Heart left ventricle (tissue), 16 donors: ENCODE data around the gene WDPCP. TPM values are rescaled to one million over a fixed set of nuclear protein-coding genes. Genes with fewer than 3 reads are reported as not detected.
"Not testable (repeated sequence)": the region's sequence is repeated elsewhere in the genome, so short reads cannot be mapped to it uniquely, and the experiment has no call there.

Experiments used
- ATAC-seq, 4 donors: fragments of 200-7000 bp; cut with Tn5 transposase; one replicate each; pipeline ENCODE4 v1.9.1; 2020 to 2022; ENCODE audit warnings: moderate library complexity in 4 of 4, mild to moderate bottlenecking in 3 of 4, moderate number of reproducible peaks in 1 of 4
- DNase-seq, 5 donors: peaks; one replicate each; pipeline ENCODE4 v3.0.0-alpha.2; 2020
- H3K27ac ChIP-seq, 12 donors: fragments of 200-600 bp; sonication (generic) in 4 of 12; one replicate each; pipeline versions ENCODE4 v1.5.0 to v1.8.0; 2016 to 2022; ENCODE audit warnings: mild to moderate bottlenecking in 2 of 12
- H3K27me3 ChIP-seq, 9 donors: fragments of 200-600 bp; sonication (generic) in 2 of 9; one replicate each; pipeline versions ENCODE4 v1.5.1 to v1.8.0; 2016 to 2022; ENCODE audit warnings: mild to moderate bottlenecking in 3 of 9
- H3K36me3 ChIP-seq, 9 donors: fragments of 200-600 bp; sonication (generic) in 2 of 9; one replicate each; pipeline versions ENCODE4 v1.5.0 to v1.8.0; 2018 to 2022; ENCODE audit warnings: mild to moderate bottlenecking in 2 of 9
- H3K4me1 ChIP-seq, 12 donors: fragments of 200-600 bp; sonication (generic) in 4 of 12; one replicate each; pipeline versions ENCODE4 v1.5.0 to v1.8.0; 2016 to 2022; ENCODE audit warnings: mild to moderate bottlenecking in 3 of 12
- H3K4me3 ChIP-seq, 12 donors: fragments of 200-600 bp; sonication (generic) in 4 of 12; one replicate each; pipeline versions ENCODE4 v1.5.0 to v1.8.0; 2017 to 2022; ENCODE audit warnings: mild to moderate bottlenecking in 9 of 12, moderate library complexity in 4 of 12
- H3K9me3 ChIP-seq, 12 donors: fragments of 200-600 bp; sonication (generic) in 4 of 12; one replicate each; pipeline versions ENCODE4 v1.5.0 to v1.8.0; 2016 to 2022; ENCODE audit warnings: mild to moderate bottlenecking in 1 of 12
- CTCF ChIP-seq, 12 donors: fragments of 200-600 bp; sonication (generic) in 4 of 12; IDR thresholded peaks; one replicate each; pipeline versions ENCODE4 v1.5.0 to v1.8.0; 2018 to 2022; ENCODE audit warnings: antibody characterized with exemption in 12 of 12, mild to moderate bottlenecking in 5 of 12
- POLR2A ChIP-seq, 2 donors: fragments of 450-650 bp; IDR thresholded peaks; one replicate each; pipeline ENCODE4 v1.6.1; 2017; ENCODE audit warnings: antibody characterized with exemption in 2 of 2, mild to moderate bottlenecking in 2 of 2, moderate library complexity in 2 of 2
- WGBS, 4 donors: extraction: QIAGEN DNeasy Blood & Tissue Kit in 2 of 4; methylation state at CpG; one replicate each; pipeline versions ENCODE4 v1.1.5 to v1.1.7; 2013 to 2018; 5-methylcytosine and 5-hydroxymethylcytosine counted together
- intact Hi-C, 10 donors: fragments of 100-400 bp; cut with DNase I; formaldehyde crosslinking; loops; one replicate each; pipeline versions ENCODE4 v1.11.1 to v1.14.2; 2022
- polyA plus RNA-seq, 2 donors: library from polyadenylated mRNA; stranded (reverse); fragments of 200-250 nt; gene quantifications; one replicate each; pipeline ENCODE4 v1.2.3, GENCODE V29; 2013
- total RNA-seq, 9 donors: library from RNA; depleted of rRNA in 2 of 9; stranded (reverse); fragments of >200 nt in 2 of 9; fragmentation: NEBNext Ultra II Directional in 3 of 9; extraction: Animal tissue kit (Norgen Biotek cat#: 25700) in 3 of 9; gene quantifications; one replicate each; pipeline versions ENCODE4 v1.1.0 to v1.2.4, GENCODE V29; 2016 to 2023
- donor health status: ischemic (EF 13 %, LVEDD 7.1; RV severe dilation, severe dysfunction).
- donor health status: healthy with polysubstance abuse.
- donor health status: DM: no; HTN: yes; CAD: no.
- donor health status: DM: no; HTN: no; CAD: no.
- donor health status: ischemic (EF 25% LVEDD 6.9; RV normal size, moderate dysfunction).
- donor health status: ischemic (EF 25% LVEDD 5.7; RV mildly dilated, moderate dysfunction).
- donor health status: healthy.
- donor health status: DM: yes; HTN: yes; CAD: no.
- donor health status: ischemic (EF 35%, LVEDD 5.7; RV mildly dilated, moderate dysfunction).
- donor health status: nonischemic (EF 11% LVEDD 7.7; RV severe dilation, severe dysfunction).
- donor health status: DM: yes; HTN: yes; CAD: no.
- donor health status: PGD.
- donor health status: ischemic (EF 29% LVEDD 5.4; RV normal size, mild dysfunction).
- donor health status: nonischemic (EF 23%, LVEDD 6.1; RV moderate dilation, normal function).

Gene WDPCP
- total and polyA plus RNA-seq, 11 donors = 3.2 to 32.2 (median 16.5) TPM

GRCh38 chr2:63610525-63610924 is 22.2 kb upstream of the WDPCP start:
- ATAC-seq = no peak
- Histone ChIP-seq H3K4me1 (peaks cover 0 to 7% (median 0%) of the 10 kb centered on the region in 12 donors), H3K4me3 (no peak overlapping the region), H3K27ac (no peak overlapping the region), H3K27me3 (no peaks in the 10 kb centered on the region), H3K9me3 (no peaks in the 10 kb centered on the region), H3K36me3 (peaks cover 0 to 33% (median 23%) of the 10 kb centered on the region in 9 donors)
- no peak for DNase-seq
- 97 to 98% (median 98%) methylated on average over 4 of the region's 4 CpGs for WGBS, 4 donors
- intact Hi-C loops = no loop called here
- no peak for TF ChIP-seq CTCF (IDR thresholded peaks at IDR 0.05)
- no peak for TF ChIP-seq POLR2A (IDR thresholded peaks at IDR 0.05)

GRCh38 chr2:63608865-63609264 is 20.6 kb upstream of the WDPCP start:
- DNase-seq, H3K4me3 ChIP-seq, H3K4me1 ChIP-seq, H3K9me3 ChIP-seq, H3K27ac ChIP-seq, ATAC-seq, H3K27me3 ChIP-seq, intact Hi-C loops: not testable (repeated sequence)
- peaks cover 3 to 49% (median 39%) of the 10 kb centered on the region in 9 donors for H3K36me3 ChIP-seq
- WGBS, 4 donors = 58 to 76% (median 65%) methylated on average over 8 of the region's 8 CpGs

GRCh38 chr2:63604666-63605065 is 16.4 kb upstream of the WDPCP start:
- DNase-seq (no peak), ATAC-seq (no peak)
- Histone ChIP-seq H3K36me3 (peaks cover 3 to 91% (median 81%) of the 10 kb centered on the region in 9 donors), H3K4me1 (peaks cover 0 to 15% (median 1%) of the 10 kb centered on the region in 12 donors), H3K27ac (no peak overlapping the region), H3K27me3 (no peaks in the 10 kb centered on the region), H3K9me3 (no peaks in the 10 kb centered on the region), H3K4me3 (no peak overlapping the region)
- 75 to 83% (median 82%) methylated on average over 4 of the region's 4 CpGs for WGBS, 4 donors
- no peak for TF ChIP-seq POLR2A (IDR thresholded peaks at IDR 0.05)
- no peak for TF ChIP-seq CTCF (IDR thresholded peaks at IDR 0.05)
- intact Hi-C loops = no loop called here

GRCh38 chr2:63600881-63601460 is 12.7 kb upstream of the WDPCP start:
- TF ChIP-seq CTCF (IDR thresholded peaks at IDR 0.05) (no peak), POLR2A (IDR thresholded peaks at IDR 0.05) (no peak)
- intact Hi-C loops = no loop called here
- Histone ChIP-seq H3K27me3 (no peaks in the 10 kb centered on the region), H3K4me3 (no peak overlapping the region), H3K9me3 (no peaks in the 10 kb centered on the region), H3K27ac (no peak overlapping the region), H3K4me1 (peaks cover 0 to 40% (median 9%) of the 10 kb centered on the region in 12 donors), H3K36me3 (peaks cover 3 to 100% (median 94%) of the 10 kb centered on the region in 9 donors)
- 49 to 61% (median 54%) methylated on average over 1 of the region's 1 CpG for WGBS, 4 donors
- no peak for ATAC-seq
- no peak for DNase-seq

- peaks cover 0 to 59% (median 24%) of the 10 kb centered on the region in 12 donors for H3K4me1 ChIP-seq
- H3K9me3 ChIP-seq = no peaks in the 10 kb centered on the region
- TF ChIP-seq CTCF (IDR thresholded peaks at IDR 0.05) = no peak
- intact Hi-C loops = loop anchor here in 2 of 10 donors (10.0 kb wide), 2 partner anchors 246 to 266 kb away; partner anchors contain the start of gene UGP2 (in 1 of the 2)
- H3K27ac ChIP-seq = no peak overlapping the region
- WGBS, 4 donors = 47 to 58% (median 55%) methylated on average over 2 of the region's 2 CpGs
- H3K27me3 ChIP-seq = no peaks in the 10 kb centered on the region
- ATAC-seq = no peak
- no peak overlapping the region for H3K4me3 ChIP-seq
- peaks cover 0 to 100% (median 94%) of the 10 kb centered on the region in 9 donors for H3K36me3 ChIP-seq
- no peak for DNase-seq
Measured at GRCh38 chr2:63598981-63599380, 10.7 kb upstream of the WDPCP start.
